Naive thymus-derived CD4-positive, alpha-beta T cell (primary cell): ENCODE results near the gene PAM16. TPM values are rescaled to one million over a fixed set of nuclear protein-coding genes. Genes with fewer than 3 reads are reported as not detected.

Experiments used
- ATAC-seq: fragments of 150-1000 bp; cut with Tn5 transposase; 2 replicates; pipeline ENCODE4 v1.10.0; 2021; ENCODE audit warnings: mild to moderate bottlenecking, moderate library complexity
- CTCF ChIA-PET: fragments of 350-600 bp; sonication (Branson Sonifier 250); formaldehyde crosslinking; loops from one replicate; lab custom pipeline; 2021; ENCODE audit warnings: antibody characterized with exemption; lab: Charles Lee
- POLR2A ChIA-PET: fragments of 350-600 bp; sonication (Branson Sonifier 250); formaldehyde crosslinking; loops from one replicate; lab custom pipeline; 2021; ENCODE audit warnings: antibody characterized with exemption, inconsistent platforms; lab: Charles Lee
- DNase-seq, 9 donors: peaks; one replicate each; pipeline versions ENCODE4 v3.0.0 to v3.0.0-alpha.2; 2020 to 2022; ENCODE audit warnings: mixed read lengths in 1 of 9
- H3K27ac ChIP-seq: one replicate; pipeline ENCODE4 v1.7.0; 2013; ENCODE audit warnings: mild to moderate bottlenecking, low read depth, low read length, moderate library complexity
- H3K27me3 ChIP-seq, 2 donors: one replicate each; pipeline ENCODE4 v1.7.0; 2013; ENCODE audit warnings: low read length in 2 of 2, mild to moderate bottlenecking in 2 of 2, moderate library complexity in 2 of 2; ENCODE audit not compliant: control insufficient read depth in 2 of 2, insufficient read depth in 2 of 2
- H3K36me3 ChIP-seq, 3 experiments: 1 replicate in 2 of 3; 2 replicates in 1 of 3; pipeline ENCODE4 v1.7.0; 2013; ENCODE audit warnings: low read length in 3 of 3, mild to moderate bottlenecking in 3 of 3, moderate library complexity in 1 of 3; ENCODE audit not compliant: insufficient read depth in 3 of 3, control insufficient read depth in 2 of 3
- H3K4me1 ChIP-seq, 2 donors: one replicate each; pipeline ENCODE4 v1.7.0; 2013; ENCODE audit warnings: low read length in 2 of 2, mild to moderate bottlenecking in 2 of 2, moderate library complexity in 1 of 2; ENCODE audit not compliant: control insufficient read depth in 2 of 2, insufficient read depth in 2 of 2
- H3K4me3 ChIP-seq: 2 replicates; pipeline ENCODE4 v1.7.0; 2013; ENCODE audit warnings: mild to moderate bottlenecking, low read length
- H3K9me3 ChIP-seq, 3 experiments: 1 replicate in 2 of 3; 2 replicates in 1 of 3; pipeline ENCODE4 v1.7.0; 2013; ENCODE audit warnings: low read length in 3 of 3; ENCODE audit not compliant: control insufficient read depth in 2 of 3
- H3K27ac Mint-ChIP-seq, 9 donors: one replicate each; pipeline ENCODE4 v1.8.0; 2020 to 2022; ENCODE audit warnings: mixed read lengths in 9 of 9, mild to moderate bottlenecking in 8 of 9, moderate library complexity in 5 of 9, inconsistent platforms in 2 of 9
- H3K27me3 Mint-ChIP-seq, 5 donors: one replicate each; pipeline ENCODE4 v1.8.0; 2021 to 2022; ENCODE audit warnings: mixed read lengths in 5 of 5, mild to moderate bottlenecking in 1 of 5
- H3K36me3 Mint-ChIP-seq, 5 donors: one replicate each; pipeline ENCODE4 v1.8.0; 2020 to 2022; ENCODE audit warnings: mixed read lengths in 5 of 5, mild to moderate bottlenecking in 3 of 5, inconsistent platforms in 1 of 5
- H3K4me1 Mint-ChIP-seq, 7 donors: one replicate each; pipeline ENCODE4 v1.8.0; 2020 to 2022; ENCODE audit warnings: mixed read lengths in 7 of 7, mild to moderate bottlenecking in 3 of 7, inconsistent platforms in 1 of 7
- H3K4me3 Mint-ChIP-seq, 10 donors: one replicate each; pipeline ENCODE4 v1.8.0; 2020 to 2022; ENCODE audit warnings: mild to moderate bottlenecking in 10 of 10, mixed read lengths in 10 of 10, moderate library complexity in 6 of 10, inconsistent platforms in 2 of 10
- H3K9me3 Mint-ChIP-seq, 11 donors: one replicate each; pipeline ENCODE4 v1.8.0; 2020 to 2022; ENCODE audit warnings: mixed read lengths in 11 of 11, mild to moderate bottlenecking in 4 of 11, inconsistent platforms in 1 of 11, moderate library complexity in 1 of 11
- intact Hi-C, 2 donors: fragments of 100-400 bp; cut with micrococcal nuclease; formaldehyde crosslinking; loops; one replicate each; pipeline ENCODE4 v1.15.1; 2023
- polyA plus RNA-seq, 2 donors: library from polyadenylated mRNA; unstranded; fragments of 300-500 nt; fragmentation: Illumina TruSeq; gene quantifications; one replicate each; pipeline ENCODE4 v1.2.3, GENCODE V29; 2021
- total RNA-seq, 6 experiments: library from RNA in 5 of 6; stranded (reverse) in 5 of 6; gene quantifications; 1 replicate in 5 of 6; 2 replicates in 1 of 6; pipeline ENCODE4 v1.2.3 and lab custom pipeline; 2021 to 2026

PAM16 gene
- total and polyA plus RNA-seq, 7 experiments from 2014 or later, result 34.1 to 46.2 (median 45.0) TPM

GRCh38 chr16:4353675-4354074, 2.6 kb upstream of the PAM16 start:
- H3K27me3 ChIP-seq, result no peaks in the 10 kb centered on the region
- no peak overlapping the region for H3K27ac ChIP-seq
- peaks cover 0 to 6% (median 0%) of the 10 kb centered on the region in 5 donors for H3K36me3 Mint-ChIP-seq
- peaks cover 6 to 18% (median 15%) of the 10 kb centered on the region in 7 donors for H3K4me1 Mint-ChIP-seq
- intact Hi-C loops, result loop anchor here (5.0 to 10.0 kb wide), 5 partner anchors 184 to 744 kb away; partner anchors contain the start of genes ALG1 (in 1 of the 2), ANKS3 (in 1 of the 2), CDIP1 (in 1 of the 2) and DNAAF8 (in 1 of the 2)
- DNase-seq, result no peak
- peaks cover 5 to 7% of the 10 kb centered on the region in 2 donors for H3K4me1 ChIP-seq
- H3K9me3 ChIP-seq, result no peaks in the 10 kb centered on the region
- H3K9me3 Mint-ChIP-seq, result peaks cover 0 to 2% (median 0%) of the 10 kb centered on the region in 11 donors
- no peaks in the 10 kb centered on the region for H3K27me3 Mint-ChIP-seq
- ChIA-PET POLR2A (no interaction called here), CTCF (interaction anchor here (0.9 kb wide), 1 partner anchor 45 kb away, joined by 5 read pairs; no protein-coding TSS in a partner anchor)
- peaks cover 0 to 39% (median 4%) of the 10 kb centered on the region in 3 experiments for H3K36me3 ChIP-seq
- ATAC-seq, result no peak
- H3K27ac Mint-ChIP-seq, result peak overlapping the region in 7 of 9 donors; percentile 16 to 76 (median 49)
- peak overlapping the region in 1 of 10 donors; percentile 45 for H3K4me3 Mint-ChIP-seq
- H3K4me3 ChIP-seq, result no peak overlapping the region

- Histone ChIP-seq H3K27me3 (no peaks in the 10 kb centered on the region), H3K4me3 (no peak overlapping the region), H3K36me3 (peaks cover 0 to 30% (median 0%) of the 10 kb centered on the region in 3 experiments), H3K27ac (no peak overlapping the region), H3K9me3 (no peaks in the 10 kb centered on the region), H3K4me1 (peaks cover 5 to 7% of the 10 kb centered on the region in 2 donors)
- no peak overlapping the region for H3K4me3 Mint-ChIP-seq
- peaks cover 0 to 6% (median 0%) of the 10 kb centered on the region in 5 donors for H3K36me3 Mint-ChIP-seq
- DNase-seq, result no peak
- H3K9me3 Mint-ChIP-seq, result peaks cover 0 to 2% (median 0%) of the 10 kb centered on the region in 11 donors
- intact Hi-C loops, result loop anchor here (5.0 to 10.0 kb wide), 5 partner anchors 184 to 744 kb away; partner anchors contain the start of genes ALG1 (in 1 of the 2), ANKS3 (in 1 of the 2), CDIP1 (in 1 of the 2) and DNAAF8 (in 1 of the 2)
- no peaks in the 10 kb centered on the region for H3K27me3 Mint-ChIP-seq
- CTCF ChIA-PET, result no interaction called here
- POLR2A ChIA-PET, result no interaction called here
- H3K27ac Mint-ChIP-seq, result no peak overlapping the region
- peaks cover 6 to 26% (median 21%) of the 10 kb centered on the region in 7 donors for H3K4me1 Mint-ChIP-seq
- no peak for ATAC-seq
Observed at GRCh38 chr16:4352843-4353242, 1.7 kb upstream of the PAM16 start.

GRCh38 chr16:4351880-4352279, 759 bp upstream of the PAM16 start:
- intact Hi-C loops, result loop anchor here (1.0 to 10.0 kb wide), 18 partner anchors 19 to 745 kb away; partner anchors contain the start of genes VASN (in 2 of the 2), ALG1 (in 1 of the 2), ANKS3 (in 1 of the 2) and CDIP1 (in 1 of the 2)
- ATAC-seq, result no peak
- ChIA-PET POLR2A (interaction anchor here (0.9 to 1.9 kb wide), 3 partner anchors 25 to 80 kb away, joined by 4 to 8 read pairs (median 5); partner anchors contain the start of gene TFAP4), CTCF (no interaction called here)
- Mint-ChIP-seq H3K4me1 (peaks cover 11 to 35% (median 26%) of the 10 kb centered on the region in 7 donors), H3K4me3 (peak overlapping the region in 9 of 10 donors; percentile 63 to 98 (median 93)), H3K36me3 (peaks cover 0 to 6% (median 0%) of the 10 kb centered on the region in 5 donors), H3K9me3 (peaks cover 0 to 2% (median 0%) of the 10 kb centered on the region in 11 donors), H3K27me3 (no peaks in the 10 kb centered on the region), H3K27ac (peak overlapping the region in 8 of 9 donors; percentile 76 to 93 (median 90))
- peak overlapping the region; percentile 87 for H3K27ac ChIP-seq
- H3K4me3 ChIP-seq, result no peak overlapping the region
- peaks cover 5 to 7% of the 10 kb centered on the region in 2 donors for H3K4me1 ChIP-seq
- H3K9me3 ChIP-seq, result no peaks in the 10 kb centered on the region
- H3K36me3 ChIP-seq, result peaks cover 0 to 27% (median 0%) of the 10 kb centered on the region in 3 experiments
- H3K27me3 ChIP-seq, result no peaks in the 10 kb centered on the region
- no peak for DNase-seq

- peaks cover 0 to 6% (median 0%) of the 10 kb centered on the region in 5 donors for H3K36me3 Mint-ChIP-seq
- H3K27ac Mint-ChIP-seq, result peak overlapping the region; percentile 76 to 95 (median 91)
- Histone ChIP-seq H3K4me3 (peak overlapping the region; percentile 91), H3K9me3 (no peaks in the 10 kb centered on the region), H3K27me3 (no peaks in the 10 kb centered on the region), H3K27ac (peak overlapping the region; percentile 87), H3K36me3 (peaks cover 0 to 23% (median 0%) of the 10 kb centered on the region in 3 experiments), H3K4me1 (peaks cover 5 to 7% of the 10 kb centered on the region in 2 donors)
- DNase-seq, result no peak
- peak overlapping the region; percentile 90 to 98 (median 94) for H3K4me3 Mint-ChIP-seq
- CTCF ChIA-PET, result interaction anchor here (1.2 kb wide), 1 partner anchor 21 kb away, joined by 3 read pairs; no protein-coding TSS in a partner anchor
- intact Hi-C loops, result loop anchor here (2.0 to 10.0 kb wide), 12 partner anchors 64 to 747 kb away; partner anchors contain the start of genes ALG1 (in 1 of the 2), ANKS3 (in 1 of the 2), CDIP1 (in 1 of the 2) and DNAAF8 (in 1 of the 2)
- H3K4me1 Mint-ChIP-seq, result peaks cover 11 to 44% (median 32%) of the 10 kb centered on the region in 7 donors
- peaks cover 0 to 2% (median 0%) of the 10 kb centered on the region in 11 donors for H3K9me3 Mint-ChIP-seq
- ATAC-seq, result no peak
- POLR2A ChIA-PET, result interaction anchor here (0.7 to 1.9 kb wide), 7 partner anchors 12 to 97 kb away, joined by 3 to 12 read pairs (median 5); partner anchors contain the start of gene TFAP4
- no peaks in the 10 kb centered on the region for H3K27me3 Mint-ChIP-seq
Observed at GRCh38 chr16:4350365-4350786, 745 bp downstream of the PAM16 start.

- peaks cover 0 to 16% (median 0%) of the 10 kb centered on the region in 3 experiments for H3K36me3 ChIP-seq
- POLR2A ChIA-PET, result interaction anchor here (0.6 kb wide), 1 partner anchor 120 kb away, joined by 5 read pairs; no protein-coding TSS in a partner anchor
- no peaks in the 10 kb centered on the region for H3K27me3 Mint-ChIP-seq
- H3K9me3 ChIP-seq, result no peaks in the 10 kb centered on the region
- H3K27me3 ChIP-seq, result no peaks in the 10 kb centered on the region
- H3K4me1 ChIP-seq, result peaks cover 5 to 7% of the 10 kb centered on the region in 2 donors
- H3K9me3 Mint-ChIP-seq, result peaks cover 0 to 4% (median 0%) of the 10 kb centered on the region in 11 donors
- H3K36me3 Mint-ChIP-seq, result peaks cover 0 to 3% (median 0%) of the 10 kb centered on the region in 5 donors
- intact Hi-C loops, result no loop called here
- no peak overlapping the region for H3K4me3 ChIP-seq
- peaks cover 11 to 50% (median 37%) of the 10 kb centered on the region in 7 donors for H3K4me1 Mint-ChIP-seq
- ATAC-seq, result no peak
- H3K27ac Mint-ChIP-seq, result peak overlapping the region in 2 of 9 donors; percentile 14 to 78
- CTCF ChIA-PET, result interaction anchor here (1.2 kb wide), 1 partner anchor 20 kb away, joined by 3 read pairs; no protein-coding TSS in a partner anchor
- no peak overlapping the region for H3K27ac ChIP-seq
- no peak for DNase-seq
- peak overlapping the region in 4 of 10 donors; percentile 8 to 90 (median 48) for H3K4me3 Mint-ChIP-seq
Observed at GRCh38 chr16:4349332-4349731, 1.8 kb downstream of the PAM16 start.

- Mint-ChIP-seq H3K9me3 (peaks cover 0 to 4% (median 0%) of the 10 kb centered on the region in 11 donors), H3K36me3 (peaks cover 0 to 2% (median 0%) of the 10 kb centered on the region in 5 donors), H3K27ac (peak overlapping the region in 5 of 9 donors; percentile 25 to 72 (median 31)), H3K4me1 (peaks cover 4 to 57% (median 41%) of the 10 kb centered on the region in 7 donors), H3K27me3 (no peaks in the 10 kb centered on the region), H3K4me3 (peak overlapping the region in 5 of 10 donors; percentile 24 to 71 (median 45))
- H3K4me3 ChIP-seq, result no peak overlapping the region
- H3K27me3 ChIP-seq, result no peaks in the 10 kb centered on the region
- DNase-seq (no peak), ATAC-seq (no peak)
- H3K4me1 ChIP-seq, result peaks cover 5 to 7% of the 10 kb centered on the region in 2 donors
- H3K9me3 ChIP-seq, result no peaks in the 10 kb centered on the region
- H3K36me3 ChIP-seq, result peaks cover 0 to 14% (median 0%) of the 10 kb centered on the region in 3 experiments
- intact Hi-C loops, result no loop called here
- H3K27ac ChIP-seq, result no peak overlapping the region
- CTCF ChIA-PET, result interaction anchor here (0.6 kb wide), 1 partner anchor 59 kb away, joined by 3 read pairs; no protein-coding TSS in a partner anchor
- POLR2A ChIA-PET, result interaction anchor here (1.6 kb wide), 1 partner anchor 520 kb away, joined by 4 read pairs; no protein-coding TSS in a partner anchor
Observed at GRCh38 chr16:4347765-4348509, 3.2 kb downstream of the PAM16 start.
